Measurements from ENCODE around the gene PRKAG2. TPM values are rescaled to one million over a fixed set of nuclear protein-coding genes. Genes with fewer than 3 reads are reported as not detected.

Gene PRKAG2
- total and polyA plus RNA-seq, 2 of the 8 experiments (the other 6 are each of a cell fraction or from before 2014, with no cell fraction given), result 7.5 to 18.1 TPM

- H3K9me3 ChIP-seq (ENCODE audit: insufficient read depth in 2 of 2, low read depth in 1 of 2, low read length in 1 of 2), result no peaks in the 10 kb centered on the region
- no peak overlapping the region for H4K91ac ChIP-seq (replicated peaks; ENCODE audit: insufficient read length, low read length)
- H3K14ac ChIP-seq (ENCODE audit: insufficient read length), result no peak overlapping the region
- no peak overlapping the region for H3K23ac ChIP-seq (ENCODE audit: insufficient read length)
- H2BK12ac ChIP-seq (ENCODE audit: low read depth, low read length), result 0 out of 2 replicates have a peak overlapping the region, but pooled peaks have one; percentile 40
- 0 out of 2 replicates have a peak overlapping the region, but pooled peaks have one; percentile 8 for H2BK15ac ChIP-seq (ENCODE audit: low read length)
- FAIRE-seq (no peak), DNase-seq (ENCODE audit: low read depth in 1 of 2, low spot score in 2 of 2) (no peak)
- no peak overlapping the region for H3K4me3 ChIP-seq (ENCODE audit: extremely low read depth in 1 of 4, insufficient read depth in 2 of 4, low read depth in 3 of 4, low read length in 4 of 4)
- H3K79me2 ChIP-seq (ENCODE audit: control insufficient read depth in 1 of 2, insufficient read depth in 2 of 2, low read length in 2 of 2), result no peaks in the 10 kb centered on the region
- H3K4me1 ChIP-seq (replicated peaks in 1 of 4; ENCODE audit: control insufficient read depth in 3 of 4, insufficient read depth in 4 of 4, low read length in 3 of 4), result peaks cover 0 to 6% (median 2%) of the 10 kb centered on the region in 4 experiments; a peak in 3 of 7 replicates
- H3K23me2 ChIP-seq (ENCODE audit: low read depth, low read length), result no peaks in the 10 kb centered on the region
- no peak overlapping the region for H3K4me2 ChIP-seq (ENCODE audit: insufficient read depth in 1 of 2, low read depth in 2 of 2, low read length in 2 of 2)
- no peak overlapping the region for H2BK120ac ChIP-seq (replicated peaks; ENCODE audit: low read depth, low read length)
- no peaks in the 10 kb centered on the region for H3K79me1 ChIP-seq (ENCODE audit: low read depth, low read length)
- no peak overlapping the region for H3K9ac ChIP-seq (replicated peaks in 1 of 4; ENCODE audit: extremely low read depth in 1 of 4, low read depth in 3 of 4, low read length in 3 of 4)
- H3K56ac ChIP-seq (replicated peaks; ENCODE audit: insufficient read length, low read depth, low read length), result no peak overlapping the region
- no peak overlapping the region for H3K27ac ChIP-seq (ENCODE audit: low read depth, low read length)
- no peak for TF ChIP-seq NANOG (IDR thresholded peaks at IDR 0.05; ENCODE audit: insufficient read depth, low read depth, low read length, poor library complexity, severe bottlenecking)
- TF ChIP-seq JUN (IDR thresholded peaks at IDR 0.05; ENCODE audit: low read depth, low read length), result no peak
- TF ChIP-seq KDM1A (IDR thresholded peaks at IDR 0.05; ENCODE audit: borderline replicate concordance, low read length), result no peak
- TF ChIP-seq FOSL1 (IDR thresholded peaks at IDR 0.05; ENCODE audit: insufficient read depth, low read depth, low read length), result no peak
- no peak for TF ChIP-seq CBX5 (IDR thresholded peaks at IDR 0.05; ENCODE audit: low read depth, low read length)
- no peak for TF ChIP-seq SAP30 (IDR thresholded peaks at IDR 0.05; ENCODE audit: insufficient read depth, insufficient replicate concordance, low read length)
- no peak for TF ChIP-seq RNF2 (IDR thresholded peaks at IDR 0.05; ENCODE audit: borderline replicate concordance, low read depth, low read length, missing control alignments, poor library complexity, severe bottlenecking)
- no peak for TF ChIP-seq RFX5 (IDR thresholded peaks at IDR 0.05; ENCODE audit: borderline replicate concordance, low read depth, low read length)
- TF ChIP-seq CHD1 (IDR thresholded peaks at IDR 0.05; ENCODE audit: low read depth, low read length), result no peak
- no peak for TF ChIP-seq BACH1 (IDR thresholded peaks at IDR 0.05; ENCODE audit: low read length)
- no peak for TF ChIP-seq SUZ12 (IDR thresholded peaks at IDR 0.05; ENCODE audit: low read length)
- TF ChIP-seq NRF1 (IDR thresholded peaks at IDR 0.05; ENCODE audit: low read depth, low read length), result no peak
- TF ChIP-seq JUND (IDR thresholded peaks at IDR 0.05; ENCODE audit: low read length), result no peak
- no peak overlapping the region for H4K8ac ChIP-seq (ENCODE audit: extremely low read depth, insufficient read depth, low read length)
- POLR2A ChIA-PET (ENCODE audit: partially characterized antibody), result no interaction called here
- CTCF ChIA-PET (ENCODE audit: partially characterized antibody), result interaction anchor here (0.8 to 1.2 kb wide), 3 partner anchors 11 to 25 kb away, joined by 3 to 4 read pairs (median 3); no protein-coding TSS in a partner anchor
- 0 out of 2 replicates have a peak overlapping the region, but pooled peaks have one; percentile 16 for H2AK5ac ChIP-seq (ENCODE audit: low read depth, low read length)
- no peak overlapping the region for H4K5ac ChIP-seq (ENCODE audit: insufficient read length, low read depth, low read length)
- WGBS, 2 experiments (ENCODE audit: extremely low coverage in 1 of 2, insufficient coverage in 1 of 2, insufficient read length in 1 of 2, insufficient replicate concordance in 2 of 2, low coverage in 1 of 2, low lambda C conversion rate in 2 of 2, missing lambda C conversion rate in 1 of 2), result 88% methylated on average over 9 of the region's 9 CpGs; no CpG with 5 or more reads in 1 of the 2 experiments
- no peak overlapping the region for H2BK5ac ChIP-seq (ENCODE audit: low read depth, low read length)
- no peak overlapping the region for H3K4ac ChIP-seq (replicated peaks; ENCODE audit: insufficient read length, low read depth, low read length)
- H3K18ac ChIP-seq (ENCODE audit: extremely low read depth, low read length), result no peak overlapping the region
- H3K27me3 ChIP-seq (replicated peaks in 1 of 4; ENCODE audit: control insufficient read depth in 3 of 4, extremely low read depth in 1 of 4, insufficient read depth in 3 of 4, low read length in 3 of 4), result no peaks in the 10 kb centered on the region
- no peak overlapping the region for H2AFZ ChIP-seq (ENCODE audit: low read length)
- no peaks in the 10 kb centered on the region for H3K36me3 ChIP-seq (ENCODE audit: control insufficient read depth in 2 of 4, insufficient read depth in 4 of 4, low read length in 3 of 4)
- H4K20me1 ChIP-seq (replicated peaks in 1 of 2; ENCODE audit: control insufficient read depth in 1 of 2, insufficient read depth in 2 of 2, low read length in 2 of 2), result no peaks in the 10 kb centered on the region
- H2BK20ac ChIP-seq (ENCODE audit: low read length), result peak overlapping the region; percentile 94; the same call in 1 of the 2 replicates
Measured at GRCh38 chr7:151672716-151673115, 204.2 kb downstream of the PRKAG2 start.

All from H1 (cell line).